T-cell (primary cell): Measurements from ENCODE around the gene GLG1. TPM values are rescaled to one million over a fixed set of nuclear protein-coding genes. Genes with fewer than 3 reads are reported as not detected.

Source experiments
- ATAC-seq, 4 experiments: fragments of 200-7000 bp in 3 of 4; fragments of 150-1000 bp in 1 of 4; cut with Tn5 transposase; replicated peaks in 1 of 4; 1 replicate in 3 of 4; 2 replicates in 1 of 4; pipeline ENCODE4 v1.10.0; 2021; ENCODE audit warnings: moderate library complexity in 3 of 4, mild to moderate bottlenecking in 2 of 4, moderate number of reproducible peaks in 1 of 4
- CTCF ChIA-PET, 2 donors: fragments of 300-600 bp; sonication (Branson Sonifier 250); formaldehyde crosslinking; loops; one replicate each; lab custom pipeline; 2022; ENCODE audit warnings: antibody characterized with exemption in 2 of 2; lab: Charles Lee
- POLR2A ChIA-PET, 2 donors: fragments of 300-600 bp; sonication (Branson Sonifier 250); formaldehyde crosslinking; loops; one replicate each; lab custom pipeline; 2022; ENCODE audit warnings: antibody characterized with exemption in 2 of 2; lab: Charles Lee
- DNase-seq, 35 experiments: peaks; one replicate each; pipeline versions ENCODE4 v3.0.0 to v3.0.0-alpha.2; 2013 to 2023
- H3K27ac ChIP-seq: one replicate; pipeline ENCODE4 v1.5.1; 2013; ENCODE audit warnings: low read length
- H3K27me3 ChIP-seq, 2 experiments: replicated peaks in 1 of 2; 1 replicate in 1 of 2; 2 replicates in 1 of 2; pipeline versions ENCODE4 v1.6.1 to v1.7.0; 2013; ENCODE audit warnings: low read length in 1 of 2, mixed read lengths in 1 of 2; ENCODE audit not compliant: control insufficient read depth in 2 of 2, insufficient read depth in 2 of 2; ENCODE audit errors: extremely low read depth in 1 of 2
- H3K36me3 ChIP-seq, 2 donors: 1 replicate in 1 of 2; 2 replicates in 1 of 2; pipeline versions ENCODE4 v1.6.1 to v1.7.0; 2013; ENCODE audit warnings: low read length in 1 of 2; ENCODE audit not compliant: control insufficient read depth in 2 of 2, insufficient read depth in 1 of 2; ENCODE audit errors: extremely low read depth in 1 of 2
- H3K4me1 ChIP-seq, 2 experiments: 1 replicate in 1 of 2; 2 replicates in 1 of 2; pipeline versions ENCODE4 v1.6.1 to v1.7.0; 2013; ENCODE audit warnings: low read length in 2 of 2, mixed read lengths in 1 of 2; ENCODE audit not compliant: insufficient read depth in 2 of 2, control insufficient read depth in 1 of 2; ENCODE audit errors: extremely low read depth in 1 of 2
- H3K4me3 ChIP-seq, 2 donors: 1 replicate in 1 of 2; 2 replicates in 1 of 2; pipeline versions ENCODE4 v1.5.1 to v1.7.0; 2013; ENCODE audit warnings: mild to moderate bottlenecking in 2 of 2, low read length in 1 of 2, moderate library complexity in 1 of 2; ENCODE audit not compliant: control insufficient read depth in 1 of 2; ENCODE audit errors: extremely low read depth in 1 of 2
- H3K9me3 ChIP-seq: 2 replicates; pipeline ENCODE4 v1.7.0; 2013
- H3K27ac Mint-ChIP-seq, 2 donors: one replicate each; pipeline ENCODE4 v1.8.0; 2020 to 2021; ENCODE audit warnings: mild to moderate bottlenecking in 2 of 2, mixed read lengths in 2 of 2
- H3K27me3 Mint-ChIP-seq, 2 donors: one replicate each; pipeline ENCODE4 v1.8.0; 2021 to 2022; ENCODE audit warnings: mixed read lengths in 2 of 2
- H3K36me3 Mint-ChIP-seq: one replicate; pipeline ENCODE4 v1.8.0; 2021; ENCODE audit warnings: mixed read lengths
- H3K4me1 Mint-ChIP-seq, 3 donors: one replicate each; pipeline ENCODE4 v1.8.0; 2020 to 2022; ENCODE audit warnings: mixed read lengths in 3 of 3, mild to moderate bottlenecking in 1 of 3
- H3K4me3 Mint-ChIP-seq, 3 donors: one replicate each; pipeline ENCODE4 v1.8.0; 2020 to 2022; ENCODE audit warnings: mild to moderate bottlenecking in 3 of 3, mixed read lengths in 3 of 3, moderate library complexity in 3 of 3
- H3K9me3 Mint-ChIP-seq, 3 donors: one replicate each; pipeline ENCODE4 v1.8.0; 2020 to 2022; ENCODE audit warnings: mixed read lengths in 3 of 3
- WGBS: methylation state at CpG from one replicate; pipeline ENCODE4 v1.1.5; 2013; ENCODE audit warnings: missing lambda C conversion rate; ENCODE audit not compliant: insufficient coverage; 5-methylcytosine and 5-hydroxymethylcytosine counted together
- total RNA-seq, 35 experiments: library from RNA in 6 of 35; stranded (reverse) in 6 of 35; fragments of 120-200 nt in 1 of 35; gene quantifications; one replicate each; pipeline versions ENCODE4 v1.2.1 to v1.2.4 and lab custom pipeline; 2013 to 2026

The GLG1 gene
- total RNA-seq, 5 donors from 2014 or later (not counting 1 experiment from before 2014, with no cell fraction given): 159 to 216 (median 167) TPM

DNA sequence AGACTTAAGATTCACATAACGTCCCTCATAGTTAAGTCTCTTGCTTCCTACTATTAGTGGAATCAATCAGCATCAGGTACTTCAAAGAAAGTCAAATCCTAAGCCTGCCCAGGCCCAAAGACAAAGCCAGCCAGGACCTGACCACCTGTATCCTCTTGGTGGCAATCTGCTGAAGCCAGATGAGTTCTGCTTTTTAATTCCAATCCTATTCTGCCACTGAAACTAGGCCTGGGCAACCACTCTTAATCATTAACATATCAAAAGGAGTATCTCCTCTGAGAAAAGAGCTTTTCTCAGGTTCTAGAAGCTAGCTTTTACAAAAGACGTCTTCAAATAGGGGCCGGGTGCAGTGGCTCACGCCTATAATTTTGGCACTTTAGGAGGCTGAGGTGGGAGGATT, 15.1 kb upstream of the GLG1 start:
- H3K4me1 ChIP-seq: no peaks in the 10 kb centered on the region
- no peak overlapping the region for H3K4me3 ChIP-seq
- H3K9me3 ChIP-seq: no peaks in the 10 kb centered on the region
- no CpG with 5 or more reads among the region's 4 CpGs for WGBS
- no peaks in the 10 kb centered on the region for H3K27me3 ChIP-seq
- ChIA-PET CTCF (interaction anchor here (1.1 to 2.4 kb wide), 4 partner anchors 10 to 326 kb away, joined by 3 to 9 read pairs (median 3); partner anchors contain the start of genes GLG1 (in 1 of the 2) and PSMD7 (in 1 of the 2)), POLR2A (interaction anchor here in 1 of 2 donors (0.6 kb wide), 1 partner anchor 12 kb away, joined by 3 read pairs; no protein-coding TSS in a partner anchor)
- Mint-ChIP-seq H3K9me3 (no peaks in the 10 kb centered on the region), H3K27ac (no peak overlapping the region), H3K4me1 (peaks cover 8 to 20% (median 14%) of the 10 kb centered on the region in 3 donors), H3K36me3 (peaks cover 37% of the 10 kb centered on the region), H3K27me3 (no peaks in the 10 kb centered on the region), H3K4me3 (no peak overlapping the region)
- H3K36me3 ChIP-seq: peaks cover 8 to 61% of the 10 kb centered on the region in 2 donors
- no peak overlapping the region for H3K27ac ChIP-seq
- ATAC-seq (no peak), DNase-seq (no peak)

DNA sequence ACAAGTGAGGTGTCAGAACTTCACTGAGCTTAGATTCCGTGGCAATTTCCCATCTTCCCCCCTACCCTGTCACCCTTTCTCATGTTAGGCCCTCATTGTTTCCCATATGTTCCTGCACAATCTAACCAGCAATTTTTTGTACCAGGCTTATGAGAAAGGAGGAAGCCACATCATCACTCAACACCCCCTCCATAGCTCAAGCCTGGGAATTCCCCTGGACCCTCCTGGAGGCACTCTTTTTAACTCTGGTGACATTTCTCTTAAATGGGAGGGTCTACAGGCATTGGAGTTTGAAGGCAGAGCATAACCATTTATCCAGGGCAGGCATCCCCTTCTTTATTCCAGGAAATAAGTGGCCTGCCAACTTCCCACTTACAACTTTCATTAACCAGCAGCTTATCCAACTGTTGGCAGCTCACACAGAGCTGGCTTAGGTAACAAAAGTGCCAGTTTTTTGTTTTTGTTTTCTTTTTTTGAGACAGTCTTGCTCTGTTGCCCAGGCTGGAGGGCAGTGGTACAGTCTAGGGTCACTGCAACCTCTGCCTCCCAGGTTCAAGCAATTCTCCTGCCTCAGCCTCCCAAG, 10.4 kb upstream of the GLG1 start:
- Histone ChIP-seq H3K27ac (no peak overlapping the region), H3K9me3 (no peaks in the 10 kb centered on the region), H3K4me3 (no peak overlapping the region), H3K27me3 (no peaks in the 10 kb centered on the region), H3K4me1 (no peaks in the 10 kb centered on the region), H3K36me3 (peaks cover 4 to 21% of the 10 kb centered on the region in 2 donors)
- H3K9me3 Mint-ChIP-seq: no peaks in the 10 kb centered on the region
- POLR2A ChIA-PET: interaction anchor here in 1 of 2 donors (0.5 kb wide), 1 partner anchor 19 kb away, joined by 4 read pairs; no protein-coding TSS in a partner anchor
- no peaks in the 10 kb centered on the region for H3K27me3 Mint-ChIP-seq
- CTCF ChIA-PET: interaction anchor here (0.5 to 0.7 kb wide), 2 partner anchors 44 to 76 kb away, joined by 3 to 5 read pairs; no protein-coding TSS in a partner anchor
- peaks cover 2 to 8% (median 6%) of the 10 kb centered on the region in 3 donors for H3K4me1 Mint-ChIP-seq
- peaks cover 23% of the 10 kb centered on the region for H3K36me3 Mint-ChIP-seq
- ATAC-seq (no peak), DNase-seq (no peak)
- H3K27ac Mint-ChIP-seq: peak overlapping the region in 1 of 2 donors; percentile 11
- H3K4me3 Mint-ChIP-seq: no peak overlapping the region
- no CpG with 5 or more reads among the region's 1 CpG for WGBS

DNA sequence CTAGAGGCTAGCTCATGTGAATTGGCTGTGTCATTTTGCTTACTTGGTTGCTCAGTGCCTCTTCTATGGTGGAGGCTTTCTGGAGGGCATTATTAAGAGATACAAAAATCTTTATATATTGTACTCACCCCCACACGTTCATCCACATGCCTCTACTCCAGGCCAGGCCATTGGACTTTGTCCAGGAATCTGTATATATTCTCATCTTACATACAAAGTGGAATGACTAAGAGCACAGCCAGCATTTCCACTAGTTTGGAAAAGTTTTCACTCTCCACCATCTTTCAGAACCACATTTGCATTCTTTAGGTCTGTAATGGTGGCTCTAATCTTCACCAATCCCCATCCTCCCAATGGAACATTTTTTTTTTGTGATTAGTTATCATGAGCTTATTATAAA, 4.8 kb upstream of the GLG1 start:
- peaks cover 4% of the 10 kb centered on the region for H3K36me3 Mint-ChIP-seq
- peaks cover 20 to 31% of the 10 kb centered on the region in 2 experiments for H3K4me1 ChIP-seq
- ChIA-PET CTCF (interaction anchor here (0.6 to 1.2 kb wide), 3 partner anchors 11 to 139 kb away, joined by 3 to 4 read pairs (median 3); no protein-coding TSS in a partner anchor), POLR2A (interaction anchor here in 1 of 2 donors (0.6 kb wide), 1 partner anchor 79 kb away, joined by 3 read pairs; no protein-coding TSS in a partner anchor)
- no peaks in the 10 kb centered on the region for H3K27me3 Mint-ChIP-seq
- no peaks in the 10 kb centered on the region for H3K36me3 ChIP-seq
- WGBS: no CpG with 5 or more reads among the region's 1 CpG
- DNase-seq (no peak), ATAC-seq (no peak)
- H3K27ac Mint-ChIP-seq: no peak overlapping the region
- H3K4me3 ChIP-seq: no peak overlapping the region
- no peaks in the 10 kb centered on the region for H3K9me3 Mint-ChIP-seq
- H3K9me3 ChIP-seq: no peaks in the 10 kb centered on the region
- H3K4me1 Mint-ChIP-seq: peaks cover 25 to 31% (median 26%) of the 10 kb centered on the region in 3 donors
- H3K27ac ChIP-seq: no peak overlapping the region
- H3K4me3 Mint-ChIP-seq: no peak overlapping the region
- H3K27me3 ChIP-seq: no peaks in the 10 kb centered on the region

DNA sequence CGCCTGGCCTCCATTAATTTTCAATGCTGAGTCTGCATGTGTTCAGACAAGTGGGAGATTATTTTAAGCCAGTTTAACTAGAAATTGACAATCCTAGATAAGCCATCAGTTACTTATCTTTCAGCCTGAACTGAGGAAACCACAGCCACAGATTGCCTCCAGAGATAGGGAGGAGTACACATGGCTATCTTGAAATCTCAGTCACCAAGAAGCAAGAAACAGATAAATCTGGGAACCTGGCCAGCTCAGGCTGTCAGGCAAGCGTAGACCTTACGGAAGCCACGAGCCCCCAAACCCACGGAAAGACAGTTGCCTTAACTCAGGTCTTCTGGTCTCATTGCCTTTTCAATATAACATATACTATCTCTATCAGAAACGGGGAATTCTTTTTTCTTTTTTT, 2.0 kb upstream of the GLG1 start:
- Histone ChIP-seq H3K27ac (peak overlapping the region; percentile 31), H3K27me3 (no peaks in the 10 kb centered on the region), H3K36me3 (no peaks in the 10 kb centered on the region), H3K4me1 (peaks cover 33 to 41% of the 10 kb centered on the region in 2 experiments), H3K9me3 (no peaks in the 10 kb centered on the region), H3K4me3 (peak overlapping the region in 1 of 2 donors; percentile 32)
- CTCF ChIA-PET: interaction anchor here in 1 of 2 donors (0.6 kb wide), 1 partner anchor 18 kb away, joined by 3 read pairs; no protein-coding TSS in a partner anchor
- DNase-seq (peak; percentile 9 to 80 (median 52)), ATAC-seq (peak; percentile 14 to 47 (median 22))
- no peaks in the 10 kb centered on the region for H3K27me3 Mint-ChIP-seq
- 0% methylated on average over 1 of the region's 6 CpGs for WGBS
- H3K4me3 Mint-ChIP-seq: peak overlapping the region; percentile 41 to 98 (median 59)
- H3K36me3 Mint-ChIP-seq: peaks cover 3% of the 10 kb centered on the region
- H3K4me1 Mint-ChIP-seq: peaks cover 44 to 54% (median 48%) of the 10 kb centered on the region in 3 donors
- no peaks in the 10 kb centered on the region for H3K9me3 Mint-ChIP-seq
- peak overlapping the region; percentile 83 to 88 for H3K27ac Mint-ChIP-seq
- POLR2A ChIA-PET: interaction anchor here in 1 of 2 donors (0.7 kb wide), 1 partner anchor 86 kb away, joined by 3 read pairs; no protein-coding TSS in a partner anchor

DNA sequence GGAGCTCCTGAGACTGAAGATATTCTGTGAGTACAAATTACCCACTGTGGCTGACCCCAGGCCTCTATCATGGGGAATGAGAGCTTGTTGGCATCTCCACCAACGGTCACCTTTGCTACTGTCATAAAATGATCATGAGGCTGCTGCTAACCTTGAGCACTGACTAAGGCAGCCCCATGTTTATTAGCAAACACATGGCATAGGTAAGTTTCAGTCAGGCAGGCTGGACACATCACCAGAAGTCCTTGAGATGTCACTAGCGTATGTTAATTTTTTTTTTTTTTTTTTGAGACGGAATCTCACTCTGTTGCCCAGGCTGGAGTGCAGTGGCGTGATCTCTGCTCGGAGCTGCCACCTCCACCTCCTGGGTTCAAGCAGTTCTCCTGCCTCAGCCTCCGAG, 1.5 kb upstream of the GLG1 start:
- no peaks in the 10 kb centered on the region for H3K27me3 Mint-ChIP-seq

DNA sequence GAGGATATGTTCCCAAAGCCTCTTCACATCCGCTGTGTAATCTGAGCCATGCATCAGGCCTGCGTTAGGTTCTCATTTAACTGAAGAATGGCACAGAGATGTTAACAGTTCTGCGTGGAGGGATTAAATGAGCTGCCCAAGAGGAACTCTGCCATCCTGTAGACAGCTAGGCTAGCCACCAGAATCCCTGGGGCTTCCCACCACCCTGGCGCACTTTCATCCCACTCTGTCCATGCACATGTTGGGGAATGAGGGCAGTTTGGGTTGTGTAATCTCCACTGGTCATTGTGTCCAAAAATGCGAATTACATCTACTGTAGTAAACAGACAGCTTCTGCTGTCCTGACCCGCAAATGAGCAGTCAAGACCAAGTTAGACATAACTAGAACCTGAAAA, 1.0 kb upstream of the GLG1 start:
- H3K36me3 Mint-ChIP-seq: peaks cover 3% of the 10 kb centered on the region
- no peaks in the 10 kb centered on the region for H3K9me3 ChIP-seq
- H3K4me1 Mint-ChIP-seq: peaks cover 54 to 62% (median 58%) of the 10 kb centered on the region in 3 donors
- peak overlapping the region; percentile 54 for H3K27ac ChIP-seq
- peak overlapping the region; percentile 69 to 88 for H3K27ac Mint-ChIP-seq
- H3K36me3 ChIP-seq: no peaks in the 10 kb centered on the region
- H3K4me1 ChIP-seq: peaks cover 38 to 49% of the 10 kb centered on the region in 2 experiments
- DNase-seq (peak in 1 of 35 experiments; percentile 4), ATAC-seq (no peak)
- no peaks in the 10 kb centered on the region for H3K9me3 Mint-ChIP-seq
- no peaks in the 10 kb centered on the region for H3K27me3 Mint-ChIP-seq
- peak overlapping the region; percentile 93 to 98 (median 94) for H3K4me3 Mint-ChIP-seq
- no peak overlapping the region for H3K4me3 ChIP-seq
- ChIA-PET POLR2A (interaction anchor here in 1 of 2 donors (0.5 kb wide), 1 partner anchor 38 kb away, joined by 3 read pairs; no protein-coding TSS in a partner anchor), CTCF (interaction anchor here in 1 of 2 donors (1.6 kb wide), 1 partner anchor 311 kb away, joined by 6 read pairs; the partner anchor contains the start of gene PSMD7)
- no peaks in the 10 kb centered on the region for H3K27me3 ChIP-seq
- 81% methylated on average over 3 of the region's 6 CpGs for WGBS

More for the DNA sequence above, 1.5 kb upstream of the GLG1 start:
- peak overlapping the region in 2 of 3 donors; percentile 59 to 98 for H3K4me3 Mint-ChIP-seq
- no peak overlapping the region for H3K27ac ChIP-seq
- H3K36me3 Mint-ChIP-seq: peaks cover 3% of the 10 kb centered on the region
- POLR2A ChIA-PET: no interaction called here
- H3K9me3 ChIP-seq: no peaks in the 10 kb centered on the region
- no peaks in the 10 kb centered on the region for H3K9me3 Mint-ChIP-seq
- no peak overlapping the region for H3K4me3 ChIP-seq
- H3K36me3 ChIP-seq: no peaks in the 10 kb centered on the region
- H3K27ac Mint-ChIP-seq: peak overlapping the region; percentile 83 to 88
- H3K4me1 Mint-ChIP-seq: peaks cover 49 to 59% (median 54%) of the 10 kb centered on the region in 3 donors
- no peaks in the 10 kb centered on the region for H3K27me3 ChIP-seq
- CTCF ChIA-PET: interaction anchor here in 1 of 2 donors (0.6 kb wide), 1 partner anchor 19 kb away, joined by 3 read pairs; no protein-coding TSS in a partner anchor
- WGBS: 86% methylated on average over 1 of the region's 6 CpGs
- peaks cover 38 to 44% of the 10 kb centered on the region in 2 experiments for H3K4me1 ChIP-seq
- ATAC-seq (no peak), DNase-seq (peak in 1 of 35 experiments; percentile 13)
